Heart left ventricle (tissue), 13 donors: Measurements from ENCODE around the gene ICAM5.

Experiments used
- POLR2A ChIP-seq, 2 donors: fragments of 450-650 bp; IDR thresholded peaks; one replicate each; pipeline ENCODE4 v1.6.1; 2017; ENCODE audit warnings: antibody characterized with exemption in 2 of 2, mild to moderate bottlenecking in 2 of 2, moderate library complexity in 2 of 2
- TF ChIP-seq, protein P1 (sequence below), 12 donors: fragments of 200-600 bp; sonication (generic) in 4 of 12; IDR thresholded peaks; one replicate each; pipeline versions ENCODE4 v1.5.0 to v1.8.0; 2018 to 2022; ENCODE audit warnings: antibody characterized with exemption in 12 of 12, mild to moderate bottlenecking in 5 of 12
- donor health status: ischemic (EF 13 %, LVEDD 7.1; RV severe dilation, severe dysfunction).
- donor health status: DM: no; HTN: yes; CAD: no.
- donor health status: DM: no; HTN: no; CAD: no.
- donor health status: ischemic (EF 25% LVEDD 6.9; RV normal size, moderate dysfunction).
- donor health status: ischemic (EF 25% LVEDD 5.7; RV mildly dilated, moderate dysfunction).
- donor health status: ischemic (EF 35%, LVEDD 5.7; RV mildly dilated, moderate dysfunction).
- donor health status: nonischemic (EF 11% LVEDD 7.7; RV severe dilation, severe dysfunction).
- donor health status: DM: yes; HTN: yes; CAD: no.
- donor health status: PGD.
- donor health status: ischemic (EF 29% LVEDD 5.4; RV normal size, mild dysfunction).
- donor health status: nonischemic (EF 23%, LVEDD 6.1; RV moderate dilation, normal function).

DNA sequence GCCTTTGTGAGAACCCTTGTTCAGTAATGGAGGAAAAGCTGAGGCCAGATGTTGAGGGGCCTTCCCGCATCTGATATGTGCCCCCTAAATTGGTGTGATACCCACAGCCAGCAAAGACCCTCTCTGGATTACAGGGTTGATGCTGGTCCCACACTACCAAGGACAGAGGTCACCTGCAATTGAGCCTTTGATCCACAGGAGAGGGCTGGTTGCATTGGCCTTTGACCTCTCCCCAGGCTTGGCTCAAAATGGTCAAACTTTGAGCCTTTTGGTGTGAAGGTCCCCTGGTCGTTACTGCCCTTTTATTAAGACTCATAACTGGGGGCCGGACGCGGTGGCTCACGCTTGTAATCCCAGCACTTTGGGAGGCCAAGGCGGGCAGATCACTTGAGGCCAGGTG is 46.1 kb upstream of the ICAM5 start:
- TF ChIP-seq, protein P1, sequence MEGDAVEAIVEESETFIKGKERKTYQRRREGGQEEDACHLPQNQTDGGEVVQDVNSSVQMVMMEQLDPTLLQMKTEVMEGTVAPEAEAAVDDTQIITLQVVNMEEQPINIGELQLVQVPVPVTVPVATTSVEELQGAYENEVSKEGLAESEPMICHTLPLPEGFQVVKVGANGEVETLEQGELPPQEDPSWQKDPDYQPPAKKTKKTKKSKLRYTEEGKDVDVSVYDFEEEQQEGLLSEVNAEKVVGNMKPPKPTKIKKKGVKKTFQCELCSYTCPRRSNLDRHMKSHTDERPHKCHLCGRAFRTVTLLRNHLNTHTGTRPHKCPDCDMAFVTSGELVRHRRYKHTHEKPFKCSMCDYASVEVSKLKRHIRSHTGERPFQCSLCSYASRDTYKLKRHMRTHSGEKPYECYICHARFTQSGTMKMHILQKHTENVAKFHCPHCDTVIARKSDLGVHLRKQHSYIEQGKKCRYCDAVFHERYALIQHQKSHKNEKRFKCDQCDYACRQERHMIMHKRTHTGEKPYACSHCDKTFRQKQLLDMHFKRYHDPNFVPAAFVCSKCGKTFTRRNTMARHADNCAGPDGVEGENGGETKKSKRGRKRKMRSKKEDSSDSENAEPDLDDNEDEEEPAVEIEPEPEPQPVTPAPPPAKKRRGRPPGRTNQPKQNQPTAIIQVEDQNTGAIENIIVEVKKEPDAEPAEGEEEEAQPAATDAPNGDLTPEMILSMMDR (IDR thresholded peaks at IDR 0.05): no peak
- TF ChIP-seq POLR2A (IDR thresholded peaks at IDR 0.05): no peak
